ENCODE measurements around the gene RNF169.

DNA sequence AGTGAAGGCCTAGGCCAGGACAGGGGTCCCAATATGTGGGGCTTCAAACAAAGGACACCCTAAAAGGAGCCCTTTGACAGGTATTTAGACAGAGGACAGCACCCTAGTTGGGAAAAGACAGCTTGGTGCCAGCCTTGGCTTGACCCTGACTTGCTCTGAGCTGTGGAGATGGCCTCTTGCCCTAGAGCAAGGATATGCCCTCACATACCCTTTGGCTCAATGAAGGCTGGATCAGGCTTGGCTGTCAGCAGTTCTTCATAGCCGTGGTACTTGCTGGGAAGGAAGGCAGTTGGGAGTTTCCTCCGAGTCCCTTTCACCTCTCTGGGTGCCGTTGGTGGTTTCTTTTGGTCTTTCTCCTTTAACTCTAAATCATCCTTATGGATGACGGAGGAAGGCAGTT is 96.2 kb downstream of the RNF169 start:
- TF ChIP-seq CTCF (IDR thresholded peaks at IDR 0.05) (no peak), EP300 (IDR thresholded peaks at IDR 0.05) (no peak), POLR2AphosphoS5 (IDR thresholded peaks at IDR 0.05) (no peak)
